D341Med (cell line): ENCODE results near the gene TIGD2.
A peak's percentile ranks its signal among the peaks of the same experiment; 100 is the strongest.

Experiments
- DNase-seq: peaks from one replicate; pipeline ENCODE4 v3.0.0; 2012; ENCODE audit warnings: low spot score

The TIGD2 gene

GRCh38 chr4:89110986-89111832 lies at the start of gene TIGD2:
Gene TIGD2, plus strand, starts transcription at chr4:89111533. Its CDS starts 1,442 bp downstream, at chr4:89112975.
- peak; percentile 99 for DNase-seq

GRCh38 chr4:89064848-89065247 lies 46.5 kb upstream of the TIGD2 start:
- DNase-seq, result no peak

GRCh38 chr4:89067417-89067816 lies 43.9 kb upstream of the TIGD2 start:
- DNase-seq, result no peak

- no peak for DNase-seq
These were observed 41.9 kb upstream of the TIGD2 start for GRCh38 chr4:89069481-89069880.

GRCh38 chr4:89070041-89070440 lies 41.3 kb upstream of the TIGD2 start:
- DNase-seq, result no peak

- DNase-seq, result no peak
These were observed 40.0 kb upstream of the TIGD2 start for GRCh38 chr4:89071311-89071710.

GRCh38 chr4:89072921-89073320 lies 38.4 kb upstream of the TIGD2 start:
- DNase-seq, result no peak

GRCh38 chr4:89077761-89078160 lies 33.6 kb upstream of the TIGD2 start:
- DNase-seq, result no peak

- DNase-seq, result no peak
These were observed 33.0 kb upstream of the TIGD2 start for GRCh38 chr4:89078300-89078699.

- no peak for DNase-seq
These were observed 12.3 kb upstream of the TIGD2 start for GRCh38 chr4:89099034-89099433.

GRCh38 chr4:89099471-89099870 lies 11.9 kb upstream of the TIGD2 start:
- DNase-seq, result no peak

GRCh38 chr4:89100853-89101252 lies 10.5 kb upstream of the TIGD2 start:
- DNase-seq, result no peak

- DNase-seq, result no peak
These were observed 9.8 kb upstream of the TIGD2 start for GRCh38 chr4:89101256-89102161.

- DNase-seq, result no peak
These were observed 5.6 kb upstream of the TIGD2 start for GRCh38 chr4:89105726-89106125.

GRCh38 chr4:89108091-89108490 lies 3.2 kb upstream of the TIGD2 start:
- no peak for DNase-seq

GRCh38 chr4:89109841-89110540 lies 1.3 kb upstream of the TIGD2 start:
- DNase-seq, result no peak

- no peak for DNase-seq
These were observed 770 bp upstream of the TIGD2 start for GRCh38 chr4:89110541-89110985.

- DNase-seq, result no peak
These were observed 665 bp downstream of the TIGD2 start for GRCh38 chr4:89111833-89112563.

- DNase-seq, result no peak
These were observed 2.1 kb downstream of the TIGD2 start for GRCh38 chr4:89113415-89113814.

GRCh38 chr4:89114100-89114499 lies 2.8 kb downstream of the TIGD2 start:
- no peak for DNase-seq

- DNase-seq, result no peak
These were observed 5.8 kb downstream of the TIGD2 start for GRCh38 chr4:89117115-89117514.

GRCh38 chr4:89119166-89119565 lies 7.8 kb downstream of the TIGD2 start:
- no peak for DNase-seq
